Epidermal melanocyte (primary cell): ENCODE results near the gene DDX11.
"Not testable (repeated sequence)": the region's sequence is repeated elsewhere in the genome, so short reads cannot be mapped to it uniquely, and the experiment has no call there.

Experiments
- DNase-seq: peaks from one replicate; pipeline ENCODE4 v3.0.0; 2011; ENCODE audit warnings: low spot score; ENCODE audit not compliant: insufficient read length

The DDX11 gene

GRCh38 chr12:31121022-31121728, 47.5 kb downstream of the DDX11 start:
- DNase-seq, result not testable (repeated sequence)

GRCh38 chr12:31122481-31122880, 48.8 kb downstream of the DDX11 start:
- no peak for DNase-seq

GRCh38 chr12:31124158-31124557, 50.5 kb downstream of the DDX11 start:
- not testable (repeated sequence) for DNase-seq

- not testable (repeated sequence) for DNase-seq
These were observed 51.5 kb downstream of the DDX11 start for GRCh38 chr12:31125171-31125570.

- not testable (repeated sequence) for DNase-seq
These were observed 53.7 kb downstream of the DDX11 start for GRCh38 chr12:31127209-31127848.

- DNase-seq, result not testable (repeated sequence)
These were observed 62.9 kb downstream of the DDX11 start for GRCh38 chr12:31136581-31136980.

GRCh38 chr12:31144768-31145167, 71.1 kb downstream of the DDX11 start:
- DNase-seq, result not testable (repeated sequence)

GRCh38 chr12:31145296-31145695, 71.6 kb downstream of the DDX11 start:
- not testable (repeated sequence) for DNase-seq

- DNase-seq, result not testable (repeated sequence)
These were observed 73.8 kb downstream of the DDX11 start for GRCh38 chr12:31147415-31147814.

GRCh38 chr12:31150766-31151165, 77.1 kb downstream of the DDX11 start:
- not testable (repeated sequence) for DNase-seq
